GM23338 (cell line): Measurements from ENCODE around the gene NAT14. TPM values are rescaled to one million over a fixed set of nuclear protein-coding genes. Genes with fewer than 3 reads are reported as not detected.

Source experiments
- ATAC-seq: fragments of 200-7000 bp; cut with Tn5 transposase; 3 replicates; pipeline ENCODE4 v1.9.1; 2020
- DNase-seq: peaks from one replicate; pipeline ENCODE4 v3.0.0-alpha.2; 2015; ENCODE audit warnings: low spot score
- H2AFZ ChIP-seq: fragments of 200-600 bp; sonication (generic); 2 replicates; pipeline ENCODE4 v1.8.0; 2016; ENCODE audit warnings: antibody characterized with exemption, mild to moderate bottlenecking, moderate library complexity
- H3F3A ChIP-seq: fragments of 200-600 bp; sonication (generic); replicated peaks from 2 replicates; pipeline ENCODE4 v1.8.0; 2017; ENCODE audit warnings: antibody characterized with exemption, mixed run types, low read depth
- H3K27ac ChIP-seq: fragments of 200-600 bp; sonication (generic); 2 replicates; pipeline ENCODE4 v1.6.1; 2016; ENCODE audit warnings: low read depth
- H3K27me3 ChIP-seq: fragments of 200-600 bp; sonication (generic); 2 replicates; pipeline ENCODE4 v1.8.0; 2016; ENCODE audit warnings: mild to moderate bottlenecking, mixed run types, moderate library complexity; ENCODE audit not compliant: insufficient read depth
- H3K36me3 ChIP-seq: fragments of 200-600 bp; sonication (generic); 2 replicates; pipeline ENCODE4 v1.8.0; 2016; ENCODE audit warnings: mild to moderate bottlenecking; ENCODE audit not compliant: insufficient read depth
- H3K4me1 ChIP-seq: fragments of 200-600 bp; sonication (generic); 2 replicates; pipeline ENCODE4 v1.8.0; 2016; ENCODE audit warnings: mild to moderate bottlenecking, moderate library complexity; ENCODE audit not compliant: insufficient read depth
- H3K4me2 ChIP-seq: fragments of 200-600 bp; sonication (generic); 2 replicates; pipeline ENCODE4 v1.7.1; 2017; ENCODE audit warnings: mixed run types
- H3K4me3 ChIP-seq: fragments of 200-600 bp; sonication (generic); 2 replicates; pipeline ENCODE4 v1.6.1; 2016; ENCODE audit warnings: mixed run types
- H3K79me2 ChIP-seq: fragments of 200-600 bp; sonication (generic); replicated peaks from 2 replicates; pipeline ENCODE4 v1.8.0; 2017; ENCODE audit warnings: mild to moderate bottlenecking; ENCODE audit not compliant: insufficient read depth
- H3K9me2 ChIP-seq: fragments of 200-600 bp; sonication (generic); 2 replicates; pipeline ENCODE4 v1.8.0; 2017; ENCODE audit not compliant: insufficient read depth
- H4K20me1 ChIP-seq: fragments of 200-600 bp; sonication (generic); replicated peaks from 2 replicates; pipeline ENCODE4 v1.8.0; 2017; ENCODE audit warnings: mild to moderate bottlenecking; ENCODE audit not compliant: insufficient read depth
- H3K27ac Mint-ChIP-seq: 2 replicates; pipeline ENCODE4 v1.8.0; 2020; ENCODE audit warnings: inconsistent platforms, mild to moderate bottlenecking, moderate library complexity, mixed read lengths
- H3K27me3 Mint-ChIP-seq: 3 replicates; pipeline ENCODE4 v1.8.0; 2022; ENCODE audit warnings: low read depth, mild to moderate bottlenecking, moderate library complexity, mixed read lengths, inconsistent platforms; ENCODE audit not compliant: insufficient read depth, poor library complexity
- H3K36me3 Mint-ChIP-seq: 3 replicates; pipeline ENCODE4 v1.8.0; 2021; ENCODE audit warnings: low read depth, mild to moderate bottlenecking, inconsistent platforms, moderate library complexity, mixed read lengths
- H3K4me1 Mint-ChIP-seq: 3 replicates; pipeline ENCODE4 v1.8.0; 2020; ENCODE audit warnings: mild to moderate bottlenecking, inconsistent platforms, mixed read lengths
- H3K4me3 Mint-ChIP-seq: 3 replicates; pipeline ENCODE4 v1.8.0; 2021; ENCODE audit warnings: moderate library complexity, mild to moderate bottlenecking, inconsistent platforms, mixed read lengths
- H3K9me3 Mint-ChIP-seq: 3 replicates; pipeline ENCODE4 v1.8.0; 2020; ENCODE audit warnings: moderate library complexity, mild to moderate bottlenecking, inconsistent platforms, mixed read lengths
- CREB1 ChIP-seq: fragments of 250-450 bp; sonication (Bioruptor Pico); IDR thresholded peaks from 2 replicates; pipeline ENCODE4 v1.5.0; 2020; ENCODE audit warnings: low read depth, mild to moderate bottlenecking, moderate library complexity
- ETS1 ChIP-seq: IDR thresholded peaks from 2 replicates; pipeline ENCODE4 v1.6.1; 2016; ENCODE audit warnings: antibody characterized with exemption
- EZH2 ChIP-seq: fragments of 200-600 bp; sonication (generic); IDR thresholded peaks from one replicate; pipeline ENCODE4 v1.8.0; 2017; ENCODE audit warnings: antibody characterized with exemption, mild to moderate bottlenecking, low read depth; ENCODE audit not compliant: unreplicated experiment
- EZH2phosphoT487 ChIP-seq: fragments of 200-600 bp; sonication (generic); IDR thresholded peaks from one replicate; pipeline ENCODE4 v1.8.1; 2018; ENCODE audit warnings: antibody characterized with exemption; ENCODE audit not compliant: unreplicated experiment
- JUNB ChIP-seq: IDR thresholded peaks from one replicate; pipeline ENCODE4 v1.6.1; 2016; ENCODE audit warnings: antibody characterized with exemption; ENCODE audit not compliant: unreplicated experiment
- NANOG ChIP-seq: IDR thresholded peaks from 2 replicates; pipeline ENCODE4 v1.6.1; 2016; ENCODE audit warnings: antibody characterized with exemption, borderline replicate concordance
- REST ChIP-seq: IDR thresholded peaks from one replicate; pipeline ENCODE4 v1.6.1; 2018; ENCODE audit warnings: antibody characterized with exemption; ENCODE audit not compliant: unreplicated experiment
- STAT1 ChIP-seq: IDR thresholded peaks from one replicate; pipeline ENCODE4 v1.6.1; 2016; ENCODE audit warnings: antibody characterized with exemption; ENCODE audit not compliant: unreplicated experiment
- ZNF331 ChIP-seq: fragments of 250-450 bp; sonication (Bioruptor Pico); IDR thresholded peaks from 2 replicates; pipeline ENCODE4 v1.5.0; 2020; ENCODE audit warnings: low read depth, mild to moderate bottlenecking, moderate library complexity
- ZNF462 ChIP-seq: fragments of 250-450 bp; sonication (Bioruptor Pico); IDR thresholded peaks from 2 replicates; pipeline ENCODE4 v1.5.0; 2020; ENCODE audit warnings: mild to moderate bottlenecking, moderate library complexity
- polyA plus RNA-seq: library from polyadenylated mRNA; unstranded; fragments of >200 nt; fragmentation: Nextera tagmentation; extraction: Ambion mirVana; gene quantifications from 2 replicates; pipeline ENCODE4 v1.2.1, GENCODE V29; 2016
- total RNA-seq: library from RNA; depleted of rRNA; stranded (reverse); fragments of >200 nt; shearing (Covaris generic); gene quantifications from 2 replicates; pipeline ENCODE4 v1.2.3, GENCODE V29; 2014

Gene NAT14
- total and polyA plus RNA-seq, 2 experiments from 2014 or later, result 27.8 to 39.6 TPM

- no peak for TF ChIP-seq EZH2
- no peak for TF ChIP-seq STAT1
Observed at GRCh38 chr19:55436847-55437246, 48.1 kb upstream of the NAT14 start (continued).

GRCh38 chr19:55437410-55437809 is 47.6 kb upstream of the NAT14 start:
- H3K79me2 ChIP-seq, result no peaks in the 10 kb centered on the region
- no peaks in the 10 kb centered on the region for H4K20me1 ChIP-seq
- Mint-ChIP-seq H3K9me3 (no peaks in the 10 kb centered on the region; the same call in none of the 3 replicates), H3K4me1 (peaks cover 15% of the 10 kb centered on the region), H3K27ac (no peak overlapping the region), H3K27me3 (peaks cover 45% of the 10 kb centered on the region), H3K4me3 (no peak overlapping the region; the same call in 2 of the 3 replicates), H3K36me3 (no peaks in the 10 kb centered on the region; the same call in 2 of the 3 replicates)
- H3K4me3 ChIP-seq, result no peak overlapping the region
- H3K9me2 ChIP-seq, result no peaks in the 10 kb centered on the region
- ATAC-seq (peak; percentile 61), DNase-seq (peak; percentile 93)
- H2AFZ ChIP-seq, result no peak overlapping the region
- peaks cover 9% of the 10 kb centered on the region for H3F3A ChIP-seq
- H3K27ac ChIP-seq, result no peak overlapping the region
- peaks cover 12% of the 10 kb centered on the region; the same call in 1 of the 2 replicates for H3K4me1 ChIP-seq
- H3K36me3 ChIP-seq, result no peaks in the 10 kb centered on the region
- peaks cover 53% of the 10 kb centered on the region for H3K27me3 ChIP-seq
- TF ChIP-seq EZH2phosphoT487 (no peak), REST (peak; percentile 96)
- no peak overlapping the region for H3K4me2 ChIP-seq

GRCh38 chr19:55439052-55439451 is 45.9 kb upstream of the NAT14 start:
- ATAC-seq, result no peak
- Histone ChIP-seq H3K4me1 (peaks cover 12% of the 10 kb centered on the region; the same call in 1 of the 2 replicates), H3K79me2 (no peaks in the 10 kb centered on the region), H3F3A (peaks cover 9% of the 10 kb centered on the region), H3K36me3 (no peaks in the 10 kb centered on the region), H3K4me3 (no peak overlapping the region), H3K9me2 (no peaks in the 10 kb centered on the region), H2AFZ (no peak overlapping the region), H3K4me2 (no peak overlapping the region), H4K20me1 (no peaks in the 10 kb centered on the region), H3K27ac (no peak overlapping the region), H3K27me3 (peaks cover 59% of the 10 kb centered on the region)
- Mint-ChIP-seq H3K36me3 (no peaks in the 10 kb centered on the region; the same call in 2 of the 3 replicates), H3K4me3 (no peak overlapping the region; the same call in 2 of the 3 replicates), H3K27me3 (peaks cover 60% of the 10 kb centered on the region), H3K9me3 (no peaks in the 10 kb centered on the region; the same call in none of the 3 replicates), H3K4me1 (peaks cover 23% of the 10 kb centered on the region), H3K27ac (no peak overlapping the region)
- no peak for DNase-seq
- TF ChIP-seq CREB1 (CRISPR knock-in tag) (no peak), JUNB (no peak), ETS1 (no peak), ZNF462 (no peak), NANOG (no peak), ZNF331 (CRISPR knock-in tag) (no peak)
